Uterus (tissue), 4 donors: ENCODE measurements around the gene DGKI. TPM values are rescaled to one million over a fixed set of nuclear protein-coding genes. Genes with fewer than 3 reads are reported as not detected.

ENCODE experiments used
- DNase-seq, 2 donors: peaks; one replicate each; pipeline ENCODE4 v3.0.0-alpha.2; 2019 to 2020
- H3K27ac ChIP-seq, 2 donors: fragments of 200-600 bp; sonication (generic); 1 replicate in 1 of 2; 2 replicates in 1 of 2; pipeline ENCODE4 v1.5.1; 2016 to 2018
- H3K27me3 ChIP-seq, 2 donors: fragments of 200-600 bp; sonication (generic); one replicate each; pipeline ENCODE4 v1.5.1; 2018 to 2019; ENCODE audit warnings: control low read depth in 1 of 2
- H3K36me3 ChIP-seq, 2 donors: fragments of 200-600 bp; sonication (generic); one replicate each; pipeline ENCODE4 v1.5.1; 2019; ENCODE audit warnings: control low read depth in 1 of 2
- H3K4me1 ChIP-seq, 2 donors: fragments of 200-600 bp; sonication (generic); one replicate each; pipeline ENCODE4 v1.5.1; 2018 to 2019; ENCODE audit warnings: control low read depth in 1 of 2
- H3K4me3 ChIP-seq, 2 donors: fragments of 200-600 bp; sonication (generic); 1 replicate in 1 of 2; 2 replicates in 1 of 2; pipeline ENCODE4 v1.5.1; 2018 to 2019; ENCODE audit warnings: mild to moderate bottlenecking in 1 of 2
- H3K9me3 ChIP-seq, 2 donors: fragments of 200-600 bp; sonication (generic); one replicate each; pipeline ENCODE4 v1.5.1; 2019; ENCODE audit warnings: control low read depth in 1 of 2
- CTCF ChIP-seq, 4 experiments: fragments of 200-600 bp in 2 of 4; fragments of 450-650 bp in 2 of 4; sonication (generic) in 2 of 4; IDR thresholded peaks; one replicate each; pipeline ENCODE4 v1.5.1; 2016 to 2019; ENCODE audit warnings: antibody characterized with exemption in 4 of 4, mild to moderate bottlenecking in 2 of 4, moderate library complexity in 1 of 4
- POLR2A ChIP-seq, 2 donors: fragments of 450-650 bp; IDR thresholded peaks; one replicate each; pipeline ENCODE4 v1.6.1; 2016; ENCODE audit warnings: antibody characterized with exemption in 2 of 2, mild to moderate bottlenecking in 1 of 2, moderate library complexity in 1 of 2
- intact Hi-C: fragments of 100-400 bp; cut with DNase I; formaldehyde crosslinking; loops from one replicate; pipeline ENCODE4 v1.15.1; 2023; ENCODE audit warnings: low total_unique reads
- total RNA-seq, 4 donors: library from RNA; depleted of rRNA in 3 of 4; stranded (reverse); fragments of >200 nt in 3 of 4; gene quantifications; one replicate each; pipeline versions ENCODE4 v1.1.0 to v1.2.4, GENCODE V29; 2014 to 2023
- donor health status: DM: yes; HTN: yes; CAD: no.

The DGKI gene
- total RNA-seq, 4 donors from 2014 or later, result 1.0 to 8.5 (median 4.1) TPM

- Histone ChIP-seq H3K9me3 (no peaks in the 10 kb centered on the region), H3K27ac (no peak overlapping the region), H3K4me1 (no peaks in the 10 kb centered on the region), H3K36me3 (no peaks in the 10 kb centered on the region), H3K4me3 (no peak overlapping the region), H3K27me3 (no peaks in the 10 kb centered on the region)
- no peak for DNase-seq
- intact Hi-C loops, result no loop called here
- TF ChIP-seq CTCF (IDR thresholded peaks at IDR 0.05) (no peak), POLR2A (IDR thresholded peaks at IDR 0.05) (no peak)
Measured at GRCh38 chr7:137791930-137792329, 54.8 kb downstream of the DGKI start.

- no peaks in the 10 kb centered on the region for H3K36me3 ChIP-seq
- no peaks in the 10 kb centered on the region for H3K27me3 ChIP-seq
- no peak overlapping the region for H3K4me3 ChIP-seq
- intact Hi-C loops, result no loop called here
- H3K27ac ChIP-seq, result no peak overlapping the region
- H3K4me1 ChIP-seq, result no peaks in the 10 kb centered on the region
- no peak for DNase-seq
- no peak for TF ChIP-seq POLR2A (IDR thresholded peaks at IDR 0.05)
- no peak for TF ChIP-seq CTCF (IDR thresholded peaks at IDR 0.05)
- no peaks in the 10 kb centered on the region for H3K9me3 ChIP-seq
Measured at GRCh38 chr7:137790828-137791227, 55.9 kb downstream of the DGKI start.

- Histone ChIP-seq H3K27ac (peak overlapping the region in 1 of 2 donors; percentile 40), H3K9me3 (no peaks in the 10 kb centered on the region), H3K36me3 (no peaks in the 10 kb centered on the region), H3K4me1 (no peaks in the 10 kb centered on the region), H3K27me3 (no peaks in the 10 kb centered on the region), H3K4me3 (no peak overlapping the region)
- DNase-seq, result no peak
- TF ChIP-seq POLR2A (IDR thresholded peaks at IDR 0.05), result no peak
- no peak for TF ChIP-seq CTCF (IDR thresholded peaks at IDR 0.05)
- intact Hi-C loops, result no loop called here
Measured at GRCh38 chr7:137789215-137789882, 57.4 kb downstream of the DGKI start.

- DNase-seq, result no peak
- Histone ChIP-seq H3K36me3 (no peaks in the 10 kb centered on the region), H3K9me3 (no peaks in the 10 kb centered on the region), H3K27ac (no peak overlapping the region), H3K27me3 (no peaks in the 10 kb centered on the region), H3K4me3 (no peak overlapping the region), H3K4me1 (no peaks in the 10 kb centered on the region)
- intact Hi-C loops, result no loop called here
- TF ChIP-seq POLR2A (IDR thresholded peaks at IDR 0.05) (no peak), CTCF (IDR thresholded peaks at IDR 0.05) (no peak)
Measured at GRCh38 chr7:137787301-137787976, 59.3 kb downstream of the DGKI start.

GRCh38 chr7:137778511-137778910 is 68.3 kb downstream of the DGKI start:
- no peak for DNase-seq
- Histone ChIP-seq H3K27ac (no peak overlapping the region), H3K4me3 (no peak overlapping the region), H3K4me1 (no peaks in the 10 kb centered on the region), H3K9me3 (no peaks in the 10 kb centered on the region), H3K36me3 (no peaks in the 10 kb centered on the region), H3K27me3 (no peaks in the 10 kb centered on the region)
- intact Hi-C loops, result no loop called here
- TF ChIP-seq CTCF (IDR thresholded peaks at IDR 0.05) (no peak), POLR2A (IDR thresholded peaks at IDR 0.05) (no peak)
